CD4-positive, alpha-beta T cell (primary cell): ENCODE data around the gene CORIN. TPM values are rescaled to one million over a fixed set of nuclear protein-coding genes. Genes with fewer than 3 reads are reported as not detected.
"Not testable (repeated sequence)": the region's sequence is repeated elsewhere in the genome, so short reads cannot be mapped to it uniquely, and the experiment has no call there.

ENCODE experiments used
- ATAC-seq: fragments of 200-7000 bp; cut with Tn5 transposase; one replicate; pipeline ENCODE4 v1.10.0; 2022; ENCODE audit warnings: mild to moderate bottlenecking; ENCODE audit not compliant: poor library complexity
- CTCF ChIA-PET: fragments of 350-600 bp; sonication (Branson Sonifier 250); formaldehyde crosslinking; loops from one replicate; lab custom pipeline; 2021; ENCODE audit warnings: antibody characterized with exemption, inconsistent platforms; lab: Charles Lee
- POLR2A ChIA-PET: fragments of 350-600 bp; sonication (Branson Sonifier 250); formaldehyde crosslinking; loops from one replicate; lab custom pipeline; 2021; ENCODE audit warnings: antibody characterized with exemption, inconsistent platforms; lab: Charles Lee
- DNase-seq, 14 experiments: peaks; one replicate each; pipeline ENCODE4 v3.0.0-alpha.2; 2013 to 2020; ENCODE audit warnings: mixed read lengths in 2 of 14
- H3K27ac ChIP-seq, 2 donors: one replicate each; pipeline versions ENCODE4 v1.5.1 to v1.7.0; 2013; ENCODE audit warnings: low read length in 2 of 2, low read depth in 1 of 2, mild to moderate bottlenecking in 1 of 2
- H3K27me3 ChIP-seq, 2 experiments: 1 replicate in 1 of 2; 2 replicates in 1 of 2; pipeline versions ENCODE4 v1.6.1 to v1.7.0; 2013; ENCODE audit warnings: low read length in 2 of 2, control low read depth in 1 of 2, mild to moderate bottlenecking in 1 of 2, moderate library complexity in 1 of 2; ENCODE audit not compliant: insufficient read depth in 2 of 2, control insufficient read depth in 1 of 2
- H3K36me3 ChIP-seq: one replicate; pipeline ENCODE4 v1.6.1; 2013; ENCODE audit warnings: low read length, control low read depth; ENCODE audit not compliant: insufficient read depth
- H3K4me1 ChIP-seq: one replicate; pipeline ENCODE4 v1.6.1; 2013; ENCODE audit warnings: low read length, control low read depth; ENCODE audit not compliant: insufficient read depth
- H3K4me3 ChIP-seq: one replicate; pipeline ENCODE4 v1.5.1; 2013; ENCODE audit warnings: mild to moderate bottlenecking, low read length, moderate library complexity
- H3K9me3 ChIP-seq, 2 experiments: 1 replicate in 1 of 2; 2 replicates in 1 of 2; pipeline versions ENCODE4 v1.6.1 to v1.7.0; 2013; ENCODE audit warnings: low read length in 2 of 2, mild to moderate bottlenecking in 2 of 2, control low read depth in 1 of 2, moderate library complexity in 1 of 2; ENCODE audit not compliant: control insufficient read depth in 1 of 2, insufficient read depth in 1 of 2
- H3K27ac Mint-ChIP-seq: one replicate; pipeline ENCODE4 v1.8.0; 2020; ENCODE audit warnings: mixed read lengths
- H3K27me3 Mint-ChIP-seq: one replicate; pipeline ENCODE4 v1.8.0; 2021; ENCODE audit warnings: mixed read lengths
- H3K36me3 Mint-ChIP-seq: one replicate; pipeline ENCODE4 v1.8.0; 2021; ENCODE audit warnings: low read depth, mixed read lengths
- H3K4me1 Mint-ChIP-seq: one replicate; pipeline ENCODE4 v1.8.0; 2021; ENCODE audit warnings: low read depth, mixed read lengths
- H3K4me3 Mint-ChIP-seq: one replicate; pipeline ENCODE4 v1.8.0; 2020; ENCODE audit warnings: mild to moderate bottlenecking, mixed read lengths
- H3K9me3 Mint-ChIP-seq: one replicate; pipeline ENCODE4 v1.8.0; 2020; ENCODE audit warnings: mixed read lengths
- intact Hi-C, 2 experiments: fragments of 100-400 bp; cut with DNase I in 1 of 2; cut with micrococcal nuclease in 1 of 2; formaldehyde crosslinking; loops; one replicate each; pipeline versions ENCODE4 v1.15.1 to v1.9.0; 2023 to 2025; cut with DNase I, micrococcal nuclease
- total RNA-seq, 174 experiments: library from RNA in 2 of 174; stranded (reverse) in 2 of 174; gene quantifications; one replicate each; pipeline ENCODE4 v1.2.3 and lab custom pipeline; 2021 to 2026
- TF ChIP-seq, protein P1 (sequence below): fragments of 200-600 bp; IDR thresholded peaks from one replicate; pipeline ENCODE4 v1.8.0; 2022; ENCODE audit warnings: antibody characterized with exemption, mild to moderate bottlenecking

The CORIN gene
- total RNA-seq, 2 experiments from 2014 or later, result 0.14 TPM; not detected in 1

DNA sequence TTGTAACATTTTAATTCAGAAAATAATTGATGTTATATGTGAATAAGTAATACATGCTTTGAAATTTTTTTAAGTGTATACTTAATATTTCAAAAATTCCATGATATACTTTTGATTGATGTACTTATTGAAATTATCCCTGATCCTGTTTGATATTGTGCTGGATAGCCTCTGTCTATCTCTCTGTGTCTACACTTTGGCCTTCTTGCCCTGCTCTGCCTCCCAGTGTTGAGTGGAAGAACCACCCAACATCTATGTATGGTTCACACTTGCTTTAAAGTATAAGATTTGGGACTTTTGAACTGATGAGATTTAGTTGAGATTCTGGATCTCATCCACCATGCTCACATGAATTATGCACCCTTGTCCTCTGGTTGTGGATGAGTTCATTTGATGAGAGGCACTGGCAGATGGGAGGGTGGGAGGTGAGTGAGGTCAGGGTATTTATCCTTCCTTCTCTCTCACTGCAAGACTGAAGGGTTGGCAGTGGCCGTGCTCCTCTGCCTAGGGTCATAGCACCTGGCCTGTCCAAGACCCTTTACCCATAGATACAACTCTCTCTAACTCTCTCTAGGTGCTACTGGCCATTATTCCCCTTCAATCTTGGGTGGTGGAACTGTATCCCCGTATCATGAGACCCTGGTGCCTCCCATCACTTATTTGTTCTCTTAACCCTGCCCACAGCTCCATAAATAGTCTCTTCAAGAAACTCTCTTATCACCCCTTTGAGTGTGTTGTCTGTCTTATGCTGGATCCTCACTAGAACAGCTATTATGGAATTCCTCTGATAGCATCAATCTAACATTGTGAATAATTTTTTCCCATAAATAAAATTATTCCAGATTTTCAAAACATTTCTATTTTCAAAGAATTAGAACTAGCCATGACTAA is 75.2 kb downstream of the CORIN start:
- H3K4me1 ChIP-seq, result no peaks in the 10 kb centered on the region
- Mint-ChIP-seq H3K36me3 (no peaks in the 10 kb centered on the region), H3K4me3 (no peak overlapping the region), H3K4me1 (no peaks in the 10 kb centered on the region), H3K9me3 (no peaks in the 10 kb centered on the region), H3K27me3 (peaks cover 9% of the 10 kb centered on the region), H3K27ac (no peak overlapping the region)
- intact Hi-C loops, result no loop called here
- CTCF ChIA-PET, result no interaction called here
- no peak overlapping the region for H3K4me3 ChIP-seq
- ATAC-seq, result no peak
- no peaks in the 10 kb centered on the region for H3K9me3 ChIP-seq
- TF ChIP-seq, protein P1, sequence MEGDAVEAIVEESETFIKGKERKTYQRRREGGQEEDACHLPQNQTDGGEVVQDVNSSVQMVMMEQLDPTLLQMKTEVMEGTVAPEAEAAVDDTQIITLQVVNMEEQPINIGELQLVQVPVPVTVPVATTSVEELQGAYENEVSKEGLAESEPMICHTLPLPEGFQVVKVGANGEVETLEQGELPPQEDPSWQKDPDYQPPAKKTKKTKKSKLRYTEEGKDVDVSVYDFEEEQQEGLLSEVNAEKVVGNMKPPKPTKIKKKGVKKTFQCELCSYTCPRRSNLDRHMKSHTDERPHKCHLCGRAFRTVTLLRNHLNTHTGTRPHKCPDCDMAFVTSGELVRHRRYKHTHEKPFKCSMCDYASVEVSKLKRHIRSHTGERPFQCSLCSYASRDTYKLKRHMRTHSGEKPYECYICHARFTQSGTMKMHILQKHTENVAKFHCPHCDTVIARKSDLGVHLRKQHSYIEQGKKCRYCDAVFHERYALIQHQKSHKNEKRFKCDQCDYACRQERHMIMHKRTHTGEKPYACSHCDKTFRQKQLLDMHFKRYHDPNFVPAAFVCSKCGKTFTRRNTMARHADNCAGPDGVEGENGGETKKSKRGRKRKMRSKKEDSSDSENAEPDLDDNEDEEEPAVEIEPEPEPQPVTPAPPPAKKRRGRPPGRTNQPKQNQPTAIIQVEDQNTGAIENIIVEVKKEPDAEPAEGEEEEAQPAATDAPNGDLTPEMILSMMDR, result no peak
- DNase-seq, result no peak
- H3K27me3 ChIP-seq, result no peaks in the 10 kb centered on the region
- H3K36me3 ChIP-seq, result no peaks in the 10 kb centered on the region
- H3K27ac ChIP-seq, result no peak overlapping the region
- POLR2A ChIA-PET, result no interaction called here

DNA sequence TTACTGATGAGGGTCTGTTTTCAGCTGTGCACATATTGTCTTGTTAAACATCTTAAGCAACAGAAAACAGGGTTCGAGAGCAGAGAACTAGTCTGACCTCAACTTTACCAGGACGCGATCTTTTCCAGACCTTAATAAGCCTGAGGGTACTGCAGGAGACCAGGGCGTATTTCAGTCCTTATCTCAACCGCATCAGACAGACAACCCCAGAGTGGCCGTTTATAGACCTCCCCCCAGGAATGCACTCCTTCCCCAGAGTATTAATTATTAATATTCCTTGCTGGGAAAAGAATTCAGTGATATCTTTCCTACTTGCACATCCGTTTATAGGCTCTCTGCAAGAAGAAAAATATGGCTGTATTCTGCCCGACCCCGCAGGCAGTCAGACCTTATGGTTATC is 84.6 kb downstream of the CORIN start:
- CTCF ChIA-PET, H3K9me3 Mint-ChIP-seq, H3K9me3 ChIP-seq, intact Hi-C loops, H3K36me3 Mint-ChIP-seq, H3K36me3 ChIP-seq, H3K4me1 ChIP-seq, H3K27ac Mint-ChIP-seq, DNase-seq, H3K4me1 Mint-ChIP-seq, H3K4me3 Mint-ChIP-seq, H3K4me3 ChIP-seq, H3K27ac ChIP-seq, ATAC-seq, POLR2A ChIA-PET, H3K27me3 ChIP-seq: not testable (repeated sequence)
- H3K27me3 Mint-ChIP-seq, result peaks cover 26% of the 10 kb centered on the region

DNA sequence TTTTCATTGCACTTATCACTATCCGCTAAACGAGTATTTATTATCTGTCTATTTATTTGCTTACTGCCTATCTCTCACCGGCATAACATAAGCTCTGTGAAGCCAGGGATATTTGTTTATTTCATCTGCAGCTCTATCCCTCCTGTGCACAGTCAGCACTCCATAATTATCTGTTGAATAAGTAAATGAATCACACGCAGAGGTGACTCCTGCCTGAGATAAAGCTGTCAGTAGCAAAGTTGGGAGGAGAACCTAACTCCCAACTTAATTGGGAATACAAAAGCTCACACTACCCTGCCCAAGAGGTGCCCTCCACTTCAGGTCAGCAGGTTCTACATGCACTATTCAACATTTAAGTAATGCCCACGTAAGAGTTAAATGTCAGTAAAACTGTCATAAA is 85.7 kb downstream of the CORIN start:
- H3K9me3 ChIP-seq, result peaks cover 0 to 6% of the 10 kb centered on the region in 2 experiments
- intact Hi-C loops, result no loop called here
- POLR2A ChIA-PET, result no interaction called here
- H3K27me3 Mint-ChIP-seq, result peaks cover 23% of the 10 kb centered on the region
- TF ChIP-seq, protein P1, result no peak
- H3K27ac Mint-ChIP-seq, result no peak overlapping the region
- H3K9me3 Mint-ChIP-seq, result peaks cover 5% of the 10 kb centered on the region
- no peaks in the 10 kb centered on the region for H3K36me3 ChIP-seq
- no peak overlapping the region for H3K4me3 ChIP-seq
- H3K4me1 Mint-ChIP-seq, result no peaks in the 10 kb centered on the region
- H3K4me3 Mint-ChIP-seq, result no peak overlapping the region
- peaks cover 0 to 4% of the 10 kb centered on the region in 2 experiments for H3K27me3 ChIP-seq
- no peak overlapping the region for H3K27ac ChIP-seq
- H3K36me3 Mint-ChIP-seq, result no peaks in the 10 kb centered on the region
- no peaks in the 10 kb centered on the region for H3K4me1 ChIP-seq
- CTCF ChIA-PET, result no interaction called here
- ATAC-seq (no peak), DNase-seq (no peak)
